Tibial nerve (tissue), 3 donors: ENCODE results near the gene RASA3.

ENCODE experiments used
- POLR2A ChIP-seq, 2 donors: fragments of 450-650 bp; IDR thresholded peaks; one replicate each; pipeline ENCODE4 v1.6.1; 2017; ENCODE audit warnings: antibody characterized with exemption in 2 of 2, mild to moderate bottlenecking in 2 of 2, moderate library complexity in 2 of 2
- TF ChIP-seq, protein P1 (sequence below), 5 experiments: fragments of 200-600 bp in 3 of 5; fragments of 450-650 bp in 2 of 5; sonication (generic) in 3 of 5; IDR thresholded peaks; one replicate each; pipeline ENCODE4 v1.5.1; 2016 to 2019; ENCODE audit warnings: antibody characterized with exemption in 5 of 5, mild to moderate bottlenecking in 3 of 5, moderate library complexity in 2 of 5

DNA sequence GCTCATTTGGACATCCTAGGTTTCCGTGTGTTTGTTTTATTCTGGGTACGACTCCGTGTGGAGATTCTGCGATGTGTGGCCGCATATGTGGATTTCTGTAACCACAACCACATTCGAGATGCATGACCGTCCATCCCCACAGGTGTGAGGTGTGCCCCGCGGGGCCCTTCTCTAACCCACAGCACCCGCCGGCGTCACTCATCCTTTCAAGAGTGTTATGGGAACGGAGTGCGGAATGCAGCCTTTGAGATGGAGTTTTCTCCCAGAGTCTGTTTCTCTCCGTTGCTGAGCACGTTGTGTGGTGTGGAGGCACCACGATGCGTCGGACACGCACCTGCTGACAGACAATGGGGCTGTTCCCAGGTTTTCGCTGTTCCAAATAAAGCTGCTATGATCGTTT is 198.5 kb downstream of the RASA3 start:
- TF ChIP-seq, protein P1, sequence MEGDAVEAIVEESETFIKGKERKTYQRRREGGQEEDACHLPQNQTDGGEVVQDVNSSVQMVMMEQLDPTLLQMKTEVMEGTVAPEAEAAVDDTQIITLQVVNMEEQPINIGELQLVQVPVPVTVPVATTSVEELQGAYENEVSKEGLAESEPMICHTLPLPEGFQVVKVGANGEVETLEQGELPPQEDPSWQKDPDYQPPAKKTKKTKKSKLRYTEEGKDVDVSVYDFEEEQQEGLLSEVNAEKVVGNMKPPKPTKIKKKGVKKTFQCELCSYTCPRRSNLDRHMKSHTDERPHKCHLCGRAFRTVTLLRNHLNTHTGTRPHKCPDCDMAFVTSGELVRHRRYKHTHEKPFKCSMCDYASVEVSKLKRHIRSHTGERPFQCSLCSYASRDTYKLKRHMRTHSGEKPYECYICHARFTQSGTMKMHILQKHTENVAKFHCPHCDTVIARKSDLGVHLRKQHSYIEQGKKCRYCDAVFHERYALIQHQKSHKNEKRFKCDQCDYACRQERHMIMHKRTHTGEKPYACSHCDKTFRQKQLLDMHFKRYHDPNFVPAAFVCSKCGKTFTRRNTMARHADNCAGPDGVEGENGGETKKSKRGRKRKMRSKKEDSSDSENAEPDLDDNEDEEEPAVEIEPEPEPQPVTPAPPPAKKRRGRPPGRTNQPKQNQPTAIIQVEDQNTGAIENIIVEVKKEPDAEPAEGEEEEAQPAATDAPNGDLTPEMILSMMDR (IDR thresholded peaks at IDR 0.05): no peak
- no peak for TF ChIP-seq POLR2A (IDR thresholded peaks at IDR 0.05)
